Stimulated activated CD8-positive, alpha-beta memory T cell treated with anti-CD3 and anti-CD28 coated beads, Interleukin-15, amount 100 ng/mL, for 4 hours (primary cell): ENCODE results near the gene PTPN18.
"Not testable (repeated sequence)": the region's sequence is repeated elsewhere in the genome, so short reads cannot be mapped to it uniquely, and the experiment has no call there.

Experiments used
- DNase-seq, 2 donors: peaks; one replicate each; pipeline ENCODE4 v3.0.0-alpha.2; 2020; ENCODE audit warnings: low read depth in 2 of 2

PTPN18 gene

DNA sequence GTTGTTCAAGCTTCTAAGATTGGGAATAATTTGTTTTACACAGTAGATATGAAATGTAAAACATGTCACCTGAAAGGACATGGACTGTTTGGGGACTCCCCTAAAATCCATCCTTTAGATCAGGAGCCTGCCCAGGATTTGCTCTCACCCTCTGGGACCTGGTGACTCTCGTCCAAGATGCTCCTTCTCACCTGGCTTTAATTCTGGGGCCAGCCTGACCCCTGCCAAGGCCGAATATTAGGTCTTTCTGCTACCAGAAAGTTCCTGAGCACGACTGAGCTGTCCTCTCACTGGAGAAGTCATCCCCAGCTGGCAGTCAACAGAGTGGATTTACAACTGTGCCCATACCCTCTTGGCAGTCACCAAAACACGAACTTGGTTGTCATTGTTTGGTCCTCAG lies 25.3 kb downstream of the PTPN18 start:
- no peak for DNase-seq

DNA sequence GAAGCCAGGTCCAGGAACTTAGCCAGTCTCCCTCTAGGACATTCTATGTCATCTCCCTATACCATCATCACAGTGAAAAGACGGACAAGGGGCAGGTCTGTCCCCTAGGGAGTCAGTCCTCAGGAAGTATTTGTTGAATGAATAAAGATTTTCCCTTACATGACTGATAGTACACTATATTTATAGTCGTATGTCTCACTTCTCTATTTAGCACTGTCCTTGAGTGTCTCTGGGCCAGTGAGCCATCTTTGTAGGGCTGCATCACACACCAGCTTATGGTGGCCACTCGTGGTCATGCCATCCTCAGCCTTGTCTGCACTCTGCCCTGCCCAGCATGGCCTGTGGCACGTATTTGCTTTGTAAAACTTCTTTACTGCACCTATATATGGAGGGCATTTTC lies 25.8 kb downstream of the PTPN18 start:
- no peak for DNase-seq

DNA sequence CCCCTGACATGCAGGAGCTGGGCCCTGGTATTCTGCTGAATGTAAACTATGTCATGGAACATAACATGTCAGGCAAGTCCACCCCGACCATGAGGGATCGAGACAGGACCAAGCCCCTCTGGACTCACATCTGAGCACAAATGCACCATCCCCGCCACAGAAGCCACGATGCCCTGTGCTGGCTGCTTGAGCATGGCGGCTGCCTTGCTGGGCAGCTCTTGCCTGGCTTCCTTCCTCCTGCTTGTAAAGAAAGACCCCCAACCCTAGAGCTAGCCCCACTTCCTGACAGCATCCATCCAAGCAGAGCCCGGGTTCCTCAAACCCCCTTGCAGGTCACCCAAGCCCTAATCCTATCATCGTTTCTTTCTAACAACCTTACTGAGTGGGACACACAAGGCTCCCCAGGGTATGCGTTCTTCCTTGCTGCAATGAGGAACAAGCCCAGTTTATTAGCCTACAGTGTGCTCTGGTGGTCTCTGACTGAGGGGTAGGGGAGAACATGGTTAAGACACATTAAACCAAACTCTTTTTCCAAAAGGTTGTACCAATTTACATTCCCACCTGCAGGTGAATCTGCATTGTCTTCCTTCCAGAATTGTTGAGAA lies 26.6 kb downstream of the PTPN18 start:
- no peak for DNase-seq

DNA sequence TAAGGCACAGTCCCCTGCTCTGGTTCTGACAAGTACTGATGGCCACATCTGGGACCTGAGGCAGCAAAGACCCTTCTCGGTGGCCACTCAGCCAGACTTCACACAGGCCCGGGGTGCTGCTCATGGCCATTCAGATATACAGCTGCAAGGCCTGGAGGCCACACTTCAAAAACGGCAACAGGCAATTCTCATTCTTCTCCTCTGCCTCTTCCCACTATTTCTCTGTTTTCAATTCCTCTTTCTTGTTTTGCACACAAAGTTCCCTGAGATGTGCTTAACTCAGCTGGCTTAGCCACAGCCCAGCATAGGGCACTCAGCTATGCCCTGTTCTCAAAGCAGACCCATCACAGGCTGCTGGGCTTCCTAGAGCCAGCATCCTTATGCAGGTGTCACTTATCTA lies 29.9 kb downstream of the PTPN18 start:
- no peak for DNase-seq

DNA sequence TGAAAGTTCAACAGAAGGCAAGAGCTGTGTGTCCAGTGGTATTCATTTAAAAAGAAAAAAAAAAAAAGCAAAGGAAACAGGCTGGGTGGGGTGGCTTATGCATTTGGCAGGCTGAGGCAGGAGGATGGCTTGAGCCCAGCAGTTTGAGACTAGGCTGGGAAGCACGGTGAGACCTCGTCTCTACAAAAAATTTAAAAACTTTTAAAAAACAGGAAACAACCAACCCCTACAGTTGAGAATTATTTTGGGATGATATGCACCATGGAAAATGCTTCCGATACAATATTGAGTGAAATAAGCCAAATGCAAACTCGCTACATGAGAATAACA lies 31.2 kb downstream of the PTPN18 start:
- DNase-seq = no peak

DNA sequence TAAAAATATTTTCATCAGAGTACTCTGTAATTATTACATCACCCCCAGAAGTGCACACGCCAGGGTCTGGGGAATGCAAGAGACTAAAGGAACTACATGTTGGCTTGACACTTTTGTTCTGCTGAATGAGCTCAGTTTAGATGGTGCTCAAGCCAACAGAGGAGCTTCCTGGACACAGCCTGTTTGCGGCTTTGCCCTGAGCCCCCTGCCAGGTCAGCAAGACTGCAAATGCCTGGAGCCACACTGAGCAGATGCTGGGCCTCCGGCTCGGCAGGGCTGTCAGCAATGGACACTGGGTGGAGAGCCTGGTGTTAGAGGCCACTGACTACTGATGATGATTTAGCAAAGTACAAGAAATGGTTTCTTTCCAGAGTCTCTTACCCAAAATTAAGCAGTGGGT lies 31.9 kb downstream of the PTPN18 start:
- no peak for DNase-seq

DNA sequence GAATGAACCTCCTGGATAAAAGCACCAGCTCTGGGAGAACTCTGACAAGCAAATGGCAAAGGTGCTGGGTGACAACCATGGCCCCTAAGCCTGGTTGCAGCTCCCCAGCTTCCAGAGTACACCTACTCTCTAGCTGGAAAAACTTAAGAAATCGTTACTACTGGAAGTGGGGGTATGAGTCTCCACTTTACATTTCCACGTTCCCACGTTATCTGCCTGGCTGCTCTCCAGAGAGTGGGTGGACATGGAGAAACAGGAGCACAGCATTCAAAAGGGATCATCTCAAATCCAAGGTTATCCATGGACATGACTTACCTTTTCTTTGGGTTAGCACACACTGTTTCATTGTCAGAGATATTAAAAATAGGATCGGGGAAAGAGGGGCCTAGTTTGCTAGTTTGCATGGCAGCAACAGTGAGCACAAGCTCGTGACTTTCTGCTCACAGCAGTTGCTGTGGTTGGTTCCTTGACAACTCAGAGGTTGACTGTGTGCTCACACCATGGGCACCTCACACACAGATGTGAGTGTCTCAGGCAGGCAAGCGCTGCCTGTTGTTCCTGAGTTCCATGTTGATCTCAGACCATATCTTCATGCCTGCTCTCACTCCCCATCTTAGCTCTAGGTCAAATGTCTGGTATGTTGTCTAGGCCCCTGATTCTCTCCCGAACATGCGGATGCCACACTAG lies 32.5 kb downstream of the PTPN18 start:
- no peak for DNase-seq

DNA sequence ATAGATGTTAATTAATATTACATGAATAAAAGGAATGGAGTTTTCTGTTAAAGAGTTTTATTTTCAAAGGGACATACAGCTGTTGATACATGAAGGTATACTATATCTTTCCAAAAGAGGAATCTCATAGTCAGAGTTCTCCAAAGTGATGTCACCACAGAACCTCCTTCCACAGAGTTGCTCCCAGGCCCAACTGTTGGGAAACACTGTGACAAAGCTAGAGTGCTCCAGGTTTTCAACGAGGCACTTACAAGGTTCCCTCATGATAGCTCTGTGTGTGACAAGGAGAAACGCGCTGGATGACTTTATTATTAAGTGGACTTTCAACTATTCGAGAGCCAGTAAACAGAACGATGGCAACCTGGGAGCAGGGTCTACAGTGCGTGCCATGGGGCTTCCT lies 33.5 kb downstream of the PTPN18 start:
- no peak for DNase-seq

DNA sequence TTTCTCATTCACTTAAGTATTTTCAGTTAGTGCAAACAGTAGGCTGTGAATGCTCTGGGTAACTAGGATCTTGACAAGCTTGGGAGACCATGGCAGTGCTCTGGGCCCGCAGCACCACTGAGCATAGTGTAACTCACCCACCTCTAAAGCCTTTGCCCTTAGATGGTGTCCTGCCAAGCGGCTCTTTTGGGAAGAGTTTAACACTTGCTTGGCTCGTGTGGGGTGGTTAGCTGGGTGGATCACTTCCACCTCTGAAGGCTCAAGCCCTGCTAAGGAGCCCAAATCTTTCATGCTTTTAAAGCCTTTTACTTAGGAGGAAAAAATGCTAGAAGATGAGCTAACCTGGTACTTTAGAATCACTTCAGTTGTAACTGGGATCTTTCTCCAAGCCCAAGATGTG lies 33.9 kb downstream of the PTPN18 start:
- no peak for DNase-seq

DNA sequence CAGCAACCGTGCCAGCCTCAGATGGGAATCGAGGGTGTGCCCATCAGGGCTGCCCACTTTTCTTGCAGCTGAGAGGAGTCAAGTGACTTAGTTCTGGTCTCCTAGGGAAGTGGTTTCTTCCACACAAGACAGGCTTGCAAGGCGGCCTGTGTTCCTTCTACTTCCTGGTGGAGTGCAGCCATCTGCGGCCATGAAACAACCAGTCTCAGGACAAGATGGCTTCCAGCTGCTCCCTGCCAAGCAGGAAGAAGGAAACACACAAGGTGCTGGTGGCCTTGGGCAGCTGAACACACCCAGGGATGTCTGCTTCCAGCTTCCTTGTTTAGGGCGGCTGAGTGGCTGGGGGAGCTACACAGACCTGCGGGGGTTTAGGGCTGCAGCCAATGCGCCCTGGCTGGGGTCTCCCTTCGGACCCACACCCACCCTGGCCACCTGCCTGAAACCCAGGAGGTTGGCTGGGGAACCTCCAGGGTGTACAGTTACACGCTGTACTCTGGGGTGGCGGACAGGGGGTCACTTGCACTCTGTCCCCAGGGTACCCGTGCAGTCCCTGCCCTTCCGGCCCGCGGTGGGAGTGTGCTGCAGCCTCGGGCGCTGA lies 34.7 kb downstream of the PTPN18 start:
- no peak for DNase-seq

DNA sequence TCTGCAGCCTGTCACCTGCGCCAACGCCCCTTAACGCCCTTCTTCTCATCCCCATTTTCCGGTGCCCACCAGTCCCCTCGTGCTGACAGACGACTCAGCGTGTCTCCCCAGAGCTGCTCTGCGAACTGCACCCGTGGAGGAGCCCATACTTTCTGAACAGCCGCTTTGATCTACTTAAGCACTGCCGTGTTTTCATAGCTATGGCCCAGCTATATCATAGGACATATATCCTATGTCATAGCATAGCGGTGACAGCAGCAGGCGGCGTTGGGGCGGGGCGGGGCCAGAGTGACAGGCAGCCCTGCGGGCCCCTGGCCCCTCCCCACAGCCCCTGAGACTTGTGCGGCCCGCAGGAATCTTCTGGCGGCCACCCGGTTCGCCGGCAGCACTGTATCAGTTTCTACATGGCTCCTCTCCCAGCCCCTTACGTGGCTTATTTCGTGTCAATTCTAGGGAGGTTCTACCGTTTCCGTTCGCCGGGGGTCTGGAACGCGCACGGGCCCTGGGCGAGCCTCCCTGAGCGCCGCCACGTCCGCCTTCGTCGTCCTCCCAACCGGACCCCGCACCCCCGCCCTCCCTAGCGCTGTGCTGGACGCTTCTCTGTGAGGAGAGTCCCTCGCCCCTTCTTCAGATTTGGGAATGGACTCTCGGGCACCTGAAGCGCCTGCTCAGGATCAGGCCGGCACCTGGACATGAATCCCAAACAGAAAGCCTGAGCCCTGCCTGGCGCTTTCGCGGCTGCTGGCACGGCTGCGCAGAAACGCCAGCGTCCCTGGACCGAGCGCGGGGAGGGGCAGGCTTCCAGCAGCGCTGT lies 35.4 kb downstream of the PTPN18 start:
- no peak for DNase-seq

DNA sequence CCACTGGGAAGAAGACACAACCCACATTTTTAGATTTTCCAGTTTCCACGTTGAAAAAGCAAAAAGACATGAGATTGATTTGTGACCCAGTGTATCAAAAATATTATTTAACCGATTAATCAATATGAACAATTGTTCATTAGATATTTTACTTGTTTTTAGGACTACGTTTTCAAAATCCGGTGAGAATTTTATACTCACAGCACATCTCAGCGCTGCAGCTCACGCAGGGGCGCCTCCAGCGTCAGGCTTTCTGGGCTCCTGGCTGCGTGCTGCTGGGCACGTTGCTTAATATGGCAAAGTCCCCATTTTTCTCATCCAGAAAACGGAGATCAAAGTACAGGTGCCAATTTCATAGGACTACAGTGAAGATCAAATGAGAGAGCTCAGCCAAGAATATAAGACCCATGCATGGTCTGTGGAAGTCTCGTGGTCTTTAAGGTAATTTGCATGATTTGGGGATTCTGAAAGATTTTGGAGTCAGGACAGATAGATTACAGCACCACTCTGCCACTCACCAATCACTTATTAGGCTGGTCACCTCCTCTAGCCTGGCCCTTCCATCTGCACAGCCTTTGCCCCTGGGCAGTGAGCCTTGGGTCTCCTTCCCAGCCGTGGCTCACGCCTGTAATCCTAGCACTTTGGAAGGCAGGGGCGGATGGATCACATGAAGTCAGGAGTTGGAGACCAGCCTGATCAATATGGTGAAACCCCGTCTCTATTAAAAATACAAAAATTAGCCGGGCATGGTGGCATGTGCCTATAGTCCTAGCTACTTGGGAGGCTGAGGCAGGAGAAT lies 36.2 kb downstream of the PTPN18 start:
- DNase-seq = no peak

DNA sequence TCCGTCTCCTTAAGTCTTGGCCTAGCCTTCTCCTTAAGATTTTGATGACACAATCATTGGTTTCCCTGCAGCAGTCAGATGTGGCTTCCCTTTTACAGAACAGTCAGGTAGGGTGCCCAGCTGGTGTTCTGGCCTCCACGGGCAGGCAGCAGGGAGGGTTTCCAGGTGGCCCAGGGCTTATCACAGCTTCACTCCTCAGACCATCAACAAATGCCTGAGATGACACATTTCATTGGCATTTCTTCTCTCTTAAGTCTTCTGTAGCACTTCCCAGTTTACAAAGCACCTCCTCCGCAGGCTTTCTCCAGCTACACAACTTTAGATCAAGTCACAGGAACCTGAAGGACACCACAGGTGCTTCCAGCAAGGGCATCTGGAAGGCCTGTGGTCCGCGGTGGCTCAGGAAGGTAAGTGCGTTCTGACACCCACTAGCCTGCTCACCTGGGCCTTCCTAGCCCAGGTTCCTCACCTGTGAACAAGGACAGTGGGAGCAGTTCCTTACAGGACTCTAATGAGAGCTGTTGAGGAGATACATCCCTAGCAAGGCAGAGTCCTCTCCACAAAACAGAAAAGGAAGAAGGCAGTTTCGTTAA lies 37.6 kb downstream of the PTPN18 start:
- no peak for DNase-seq

DNA sequence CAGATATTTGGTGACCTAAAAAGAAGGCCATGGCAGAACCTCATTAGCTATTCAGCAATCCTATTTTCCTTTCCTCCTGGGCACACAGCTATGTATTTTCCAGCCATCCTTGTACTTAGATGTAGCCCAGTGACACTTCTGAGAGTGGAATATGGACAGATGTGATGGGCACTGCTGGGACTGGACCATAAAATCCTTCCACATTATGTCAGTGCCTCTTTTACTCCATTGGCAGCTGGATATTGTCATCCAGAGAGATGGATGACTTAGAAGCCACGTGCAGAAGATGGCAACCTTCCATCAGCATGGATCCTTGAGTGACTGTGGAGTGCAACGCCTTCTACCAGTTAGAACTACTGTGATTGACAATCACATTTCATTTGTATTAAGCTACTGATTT lies 50.4 kb downstream of the PTPN18 start:
- not testable (repeated sequence) for DNase-seq

DNA sequence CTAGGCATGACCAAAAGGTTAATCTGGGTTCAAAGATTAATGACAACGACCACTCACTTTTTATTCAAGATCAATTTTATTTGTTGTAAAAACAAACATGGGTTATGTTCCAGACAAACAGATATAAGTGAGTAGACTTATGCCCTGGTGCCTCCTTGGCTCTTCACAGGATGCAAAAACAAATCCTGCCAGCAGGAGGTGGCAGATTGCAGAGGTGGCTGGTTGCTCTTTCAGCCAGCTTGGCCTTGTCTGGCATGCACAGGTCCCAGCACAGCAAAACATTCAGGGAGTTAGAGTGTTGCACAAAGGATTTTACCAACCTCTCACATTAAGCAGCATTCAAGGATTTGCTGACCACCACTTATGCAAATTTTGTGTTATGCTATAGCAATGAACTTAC lies 60.8 kb downstream of the PTPN18 start:
- DNase-seq = not testable (repeated sequence)

DNA sequence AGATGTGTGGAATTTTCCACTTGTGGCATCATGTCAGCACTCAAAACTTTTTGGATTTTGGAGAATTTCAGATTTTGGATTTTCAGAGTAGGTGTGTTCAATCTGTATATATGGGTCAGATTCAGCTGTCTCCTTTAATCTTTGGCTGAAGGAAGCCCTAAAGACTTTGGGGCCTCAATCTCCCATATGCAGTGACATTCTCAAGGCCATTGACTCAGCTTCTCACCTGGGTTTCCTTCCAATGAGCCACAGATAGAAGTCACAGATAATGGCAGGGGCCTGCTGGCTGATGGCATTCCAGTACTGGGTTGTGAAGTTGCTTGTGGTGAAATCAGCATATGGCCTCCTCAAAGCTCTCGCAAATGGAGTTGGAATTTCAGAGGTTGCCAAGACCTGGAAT lies 63.0 kb downstream of the PTPN18 start:
- not testable (repeated sequence) for DNase-seq
